OCI-LY7 (cell line): ENCODE data around the gene CBFA2T2. TPM values are rescaled to one million over a fixed set of nuclear protein-coding genes. Genes with fewer than 3 reads are reported as not detected.

Experiments used
- BruUV-seq: library from RNA; stranded (reverse); fragments of 400-500 nt; replicated peaks from 2 replicates; lab custom pipeline; 2021; lab: Mats Ljungman, UMichigan
- CTCF ChIA-PET: fragments of 300-600 bp; sonication (Branson Sonifier 250); formaldehyde crosslinking; loops from one replicate; lab custom pipeline; 2022; ENCODE audit warnings: antibody characterized with exemption; ENCODE audit not compliant: unreplicated experiment; lab: Charles Lee
- POLR2A ChIA-PET: fragments of 300-600 bp; sonication (Branson Sonifier 250); formaldehyde crosslinking; loops from one replicate; lab custom pipeline; 2022; ENCODE audit warnings: antibody characterized with exemption; lab: Charles Lee
- DNase-seq: peaks from one replicate; pipeline ENCODE4 v3.0.0-alpha.2; 2015; ENCODE audit warnings: low spot score
- H2AFZ ChIP-seq: fragments of 200-600 bp; sonication (generic), shearing (Covaris generic); 2 replicates; pipeline ENCODE4 v1.6.1; 2014; ENCODE audit warnings: mild to moderate bottlenecking, antibody characterized with exemption, low read length, moderate library complexity
- H3K27ac ChIP-seq: fragments of 200-600 bp; sonication (generic); 2 replicates; pipeline ENCODE4 v1.5.1; 2014; ENCODE audit warnings: mixed run types, low read depth, mild to moderate bottlenecking, moderate library complexity, low read length, inconsistent platforms; ENCODE audit not compliant: poor library complexity, severe bottlenecking
- H3K36me3 ChIP-seq: fragments of 200-600 bp; sonication (generic); 2 replicates; pipeline ENCODE4 v1.6.1; 2014; ENCODE audit warnings: mild to moderate bottlenecking, antibody characterized with exemption, low read length, moderate library complexity, mixed read lengths; ENCODE audit not compliant: insufficient read depth
- H3K4me1 ChIP-seq: fragments of 200-600 bp; sonication (generic); 2 replicates; pipeline ENCODE4 v1.5.1; 2014; ENCODE audit warnings: mild to moderate bottlenecking, low read length; ENCODE audit not compliant: insufficient read depth, poor library complexity, severe bottlenecking
- H3K4me2 ChIP-seq: fragments of 200-600 bp; sonication (generic); 2 replicates; pipeline ENCODE4 v1.6.1; 2014; ENCODE audit warnings: mild to moderate bottlenecking, low read length
- H3K4me3 ChIP-seq: fragments of 200-600 bp; sonication (generic); 2 replicates; pipeline ENCODE4 v1.5.1; 2014; ENCODE audit warnings: mild to moderate bottlenecking, low read depth, low read length; ENCODE audit not compliant: poor library complexity, severe bottlenecking
- H3K79me2 ChIP-seq: fragments of 200-600 bp; sonication (generic); 2 replicates; pipeline ENCODE4 v1.6.1; 2016; ENCODE audit warnings: low read depth, mild to moderate bottlenecking, low read length, moderate library complexity, mixed read lengths; ENCODE audit not compliant: insufficient read depth
- H3K9me2 ChIP-seq: fragments of 200-600 bp; sonication (generic); 2 replicates; pipeline ENCODE4 v1.6.1; 2016; ENCODE audit warnings: mild to moderate bottlenecking, low read length, mixed read lengths; ENCODE audit not compliant: insufficient read depth
- H3K9me3 ChIP-seq: fragments of 200-600 bp; sonication (generic); 2 replicates; pipeline ENCODE4 v1.6.1; 2014; ENCODE audit warnings: mild to moderate bottlenecking, mixed run types, low read length, mixed read lengths
- H4K20me1 ChIP-seq: fragments of 200-600 bp; sonication (generic); 2 replicates; pipeline ENCODE4 v1.6.1; 2014; ENCODE audit warnings: mild to moderate bottlenecking, antibody characterized with exemption, low read length, moderate library complexity, mixed read lengths; ENCODE audit not compliant: insufficient read depth
- CTCF ChIP-seq: fragments of 200-600 bp; sonication (generic); conservative IDR thresholded peaks from 2 replicates; pipeline ENCODE4 v1.5.1; 2014; ENCODE audit warnings: mild to moderate bottlenecking, antibody characterized with exemption, low read length, moderate library complexity, mixed read lengths
- EZH2phosphoT487 ChIP-seq: fragments of 200-600 bp; sonication (generic); IDR thresholded peaks from 2 replicates; pipeline ENCODE4 v1.6.1; 2018; ENCODE audit warnings: low read depth, borderline replicate concordance, mild to moderate bottlenecking, mixed run types, antibody characterized with exemption, low read length, moderate library complexity, mixed read lengths
- intact Hi-C: fragments of 100-400 bp; cut with micrococcal nuclease; formaldehyde crosslinking; loops from one replicate; pipeline ENCODE4 v1.10.0; 2022; ENCODE audit not compliant: unreplicated experiment
- total RNA-seq, 2 experiments: library from RNA; depleted of rRNA in 1 of 2; stranded (reverse); fragments of >200 nt in 1 of 2; shearing (Covaris generic) in 1 of 2; gene quantifications; 2 replicates each; pipeline ENCODE4 v1.2.3, GENCODE V29; 2014 to 2022

Gene CBFA2T2
- total RNA-seq, 2 experiments from 2014 or later = 20.7 to 32.9 TPM

- Histone ChIP-seq H3K4me2 (peak overlapping the region; percentile 85), H3K79me2 (peaks cover 31% of the 10 kb centered on the region; the same call in 1 of the 2 replicates), H3K36me3 (no peaks in the 10 kb centered on the region), H3K9me3 (no peaks in the 10 kb centered on the region), H2AFZ (peak overlapping the region; percentile 51; the same call in 1 of the 2 replicates), H4K20me1 (no peaks in the 10 kb centered on the region), H3K4me1 (peaks cover 56% of the 10 kb centered on the region), H3K4me3 (peak overlapping the region; percentile 76), H3K9me2 (no peaks in the 10 kb centered on the region), H3K27ac (peak overlapping the region; percentile 95)
- intact Hi-C loops = loop anchor here (1.0 to 5.0 kb wide), 4 partner anchors 36 to 287 kb away; partner anchors contain the start of genes CDK5RAP1 and ZNF341
- POLR2A ChIA-PET = interaction anchor here (0.6 to 1.7 kb wide), 10 partner anchors 12 to 240 kb away, joined by 3 to 6 read pairs (median 4); partner anchors contain the start of genes ACTL10 and CDK5RAP1
- peak; percentile 89 for TF ChIP-seq CTCF
- TF ChIP-seq EZH2phosphoT487 = no peak
- DNase-seq = peak; percentile 82
- BruUV-seq = no TSS peak
- CTCF ChIA-PET = interaction anchor here (0.6 to 1.4 kb wide), 5 partner anchors 30 to 241 kb away, joined by 4 to 9 read pairs (median 4); partner anchors contain the start of gene CDK5RAP1
Observed at GRCh38 chr20:33444797-33445560, 44.9 kb upstream of the CBFA2T2 start.

- Histone ChIP-seq H3K9me3 (no peaks in the 10 kb centered on the region), H3K4me2 (peak overlapping the region; percentile 85), H3K9me2 (no peaks in the 10 kb centered on the region), H3K36me3 (no peaks in the 10 kb centered on the region), H3K4me1 (peaks cover 45% of the 10 kb centered on the region), H3K27ac (peak overlapping the region; percentile 95), H3K4me3 (peak overlapping the region; percentile 15), H3K79me2 (peaks cover 21% of the 10 kb centered on the region; the same call in 1 of the 2 replicates), H4K20me1 (no peaks in the 10 kb centered on the region), H2AFZ (peak overlapping the region; percentile 51)
- no TSS peak for BruUV-seq
- no peak for TF ChIP-seq EZH2phosphoT487
- TF ChIP-seq CTCF = no peak
- DNase-seq = peak; percentile 84
- ChIA-PET CTCF (interaction anchor here (0.8 to 1.5 kb wide), 2 partner anchors 221 to 239 kb away, joined by 3 read pairs; no protein-coding TSS in a partner anchor), POLR2A (interaction anchor here (0.6 to 1.0 kb wide), 8 partner anchors 13 to 331 kb away, joined by 3 to 6 read pairs (median 4); partner anchors contain the start of genes ACTL10 and CDK5RAP1)
- intact Hi-C loops = loop anchor here (1.0 to 5.0 kb wide), 4 partner anchors 37 to 286 kb away; partner anchors contain the start of genes CDK5RAP1 and ZNF341
Observed at GRCh38 chr20:33445881-33446625, 43.8 kb upstream of the CBFA2T2 start.
